ENCODE measurements around the gene MAP1LC3B.

DNA sequence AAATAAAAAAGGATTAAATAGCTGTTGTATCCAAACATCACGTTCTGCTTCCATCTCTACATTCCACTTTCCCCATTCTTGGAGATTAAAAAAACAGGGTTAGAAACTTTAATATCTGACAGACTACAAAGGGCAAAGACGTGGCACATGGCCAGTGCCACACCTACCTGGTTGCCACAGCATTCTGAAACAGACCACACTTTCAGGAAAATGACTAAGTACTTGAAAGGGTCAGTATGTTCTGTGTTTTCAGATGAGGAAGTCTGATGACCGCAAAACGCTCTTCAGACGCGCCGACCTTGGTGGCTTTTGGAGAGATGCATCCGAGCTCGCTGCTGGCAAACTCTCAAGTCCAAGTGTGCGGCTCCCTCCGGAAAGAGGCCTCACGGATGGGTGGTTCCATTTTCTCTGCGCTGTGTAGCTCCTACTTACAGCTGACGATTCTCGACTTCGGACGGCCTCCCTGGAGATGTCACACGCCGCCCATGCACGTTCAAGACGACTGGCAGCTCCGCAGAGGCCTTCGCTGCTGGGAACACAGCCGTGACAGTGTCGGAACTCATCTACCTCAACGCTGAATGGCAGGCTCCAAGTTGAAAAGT is 15.5 kb downstream of the MAP1LC3B start:
- TF ChIP-seq CTCF (IDR thresholded peaks at IDR 0.05), result no peak
- TF ChIP-seq POLR2A (IDR thresholded peaks at IDR 0.05), result no peak
- no peak for TF ChIP-seq POLR2AphosphoS5 (IDR thresholded peaks at IDR 0.05)
